Dendritic cell treated with granulocyte-macrophage colony-stimulating factor and Interleukin-4, amounts not matched to agents 40 ng/mL and 50 ng/mL, for 4 days (primary cell): ENCODE data around the gene TANC1.

Experiments used
- H3K27ac Mint-ChIP-seq: one replicate; pipeline ENCODE4 v1.8.0; 2022; ENCODE audit warnings: mild to moderate bottlenecking, mixed read lengths
- H3K27me3 Mint-ChIP-seq: one replicate; pipeline ENCODE4 v1.8.0; 2022; ENCODE audit warnings: mild to moderate bottlenecking, mixed read lengths
- H3K36me3 Mint-ChIP-seq: one replicate; pipeline ENCODE4 v1.8.0; 2022; ENCODE audit warnings: low read depth, mixed read lengths
- H3K4me1 Mint-ChIP-seq: one replicate; pipeline ENCODE4 v1.8.0; 2022; ENCODE audit warnings: low read depth, mixed read lengths
- H3K4me3 Mint-ChIP-seq: one replicate; pipeline ENCODE4 v1.8.0; 2022; ENCODE audit warnings: mild to moderate bottlenecking, moderate library complexity, mixed read lengths
- H3K9me3 Mint-ChIP-seq: one replicate; pipeline ENCODE4 v1.8.0; 2022; ENCODE audit warnings: mixed read lengths
- intact Hi-C: fragments of 100-400 bp; cut with micrococcal nuclease; formaldehyde crosslinking; loops from one replicate; pipeline ENCODE4 v1.15.0; 2022

TANC1 gene

DNA sequence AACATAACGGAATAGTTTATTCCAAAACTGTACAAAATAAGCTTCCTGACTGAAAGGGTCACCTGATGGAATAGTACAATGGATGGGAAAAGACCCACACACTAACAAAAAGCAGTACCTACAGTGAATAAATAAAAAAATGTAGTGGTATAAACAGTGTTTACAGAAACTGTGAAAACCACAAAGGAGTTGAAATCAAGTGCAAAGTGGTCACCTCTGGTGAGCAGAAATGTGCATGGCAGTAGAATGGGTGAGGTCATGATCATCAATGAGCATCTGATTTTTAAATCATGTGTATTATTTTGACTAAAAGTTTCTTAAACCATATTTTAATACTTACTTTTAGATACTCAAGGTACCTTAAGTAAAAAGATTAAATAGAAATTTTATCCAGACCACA lies 306.7 kb downstream of the TANC1 start:
- intact Hi-C loops, result no loop called here
- Mint-ChIP-seq H3K27ac (no peak overlapping the region), H3K27me3 (no peaks in the 10 kb centered on the region), H3K9me3 (no peaks in the 10 kb centered on the region), H3K4me1 (no peaks in the 10 kb centered on the region), H3K4me3 (no peak overlapping the region), H3K36me3 (peaks cover 46% of the 10 kb centered on the region)

DNA sequence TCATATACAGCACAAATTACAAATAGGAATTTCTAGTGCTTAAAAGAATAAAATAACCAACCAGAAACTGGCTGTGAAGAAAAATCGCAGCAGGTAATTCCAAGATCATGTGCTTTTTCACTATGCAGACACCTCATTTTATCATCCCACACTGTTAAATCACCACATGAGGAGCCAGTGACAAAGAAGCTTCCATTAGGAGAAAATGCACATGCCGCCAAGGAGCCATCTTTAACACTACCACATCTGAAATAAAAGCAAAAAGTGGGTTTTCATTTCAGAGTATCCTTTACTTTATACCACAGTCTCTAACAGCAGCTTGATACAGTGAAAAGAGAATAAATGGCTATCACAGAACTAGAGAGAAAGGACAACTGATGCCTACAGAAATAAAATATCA lies 311.3 kb downstream of the TANC1 start:
- Mint-ChIP-seq H3K4me3 (no peak overlapping the region), H3K27ac (no peak overlapping the region), H3K9me3 (no peaks in the 10 kb centered on the region), H3K36me3 (peaks cover 31% of the 10 kb centered on the region), H3K27me3 (no peaks in the 10 kb centered on the region), H3K4me1 (peaks cover 3% of the 10 kb centered on the region)
- intact Hi-C loops, result no loop called here

DNA sequence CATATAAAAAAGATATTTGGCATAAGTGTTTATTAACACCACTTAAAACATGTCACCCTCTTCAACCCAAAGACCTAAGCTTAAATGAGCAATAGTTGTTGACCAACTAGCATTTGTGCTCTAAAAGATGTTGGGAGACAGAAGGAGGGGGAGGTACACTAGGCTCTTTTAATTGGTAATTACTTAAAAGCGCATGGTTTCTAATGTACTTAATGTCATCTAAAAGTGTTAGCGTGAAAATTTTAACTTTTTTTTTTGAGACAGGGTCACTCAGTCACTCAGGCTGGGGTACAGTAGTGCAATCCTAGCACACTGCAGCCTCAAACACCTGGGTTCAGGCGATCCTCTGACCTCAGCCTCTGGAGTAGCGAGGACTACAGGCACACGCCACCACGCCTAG lies 312.6 kb downstream of the TANC1 start:
- H3K27me3 Mint-ChIP-seq, result no peaks in the 10 kb centered on the region
- H3K4me1 Mint-ChIP-seq, result peaks cover 13% of the 10 kb centered on the region
- H3K27ac Mint-ChIP-seq, result no peak overlapping the region
- intact Hi-C loops, result no loop called here
- no peak overlapping the region for H3K4me3 Mint-ChIP-seq
- H3K9me3 Mint-ChIP-seq, result no peaks in the 10 kb centered on the region
- peaks cover 26% of the 10 kb centered on the region for H3K36me3 Mint-ChIP-seq
